HEK293 (cell line): Measurements from ENCODE around the gene CDK4.

Experiments used
- BCL11A ChIP-seq: fragments of 450-650 bp; formaldehyde crosslinking; IDR thresholded peaks from 2 replicates; pipeline ENCODE4 v1.5.1; 2016; ENCODE audit warnings: low read depth, missing biosample characterization, missing genetic modification characterization
- ZBTB1 ChIP-seq: fragments of 450-650 bp; formaldehyde crosslinking; IDR thresholded peaks from 2 replicates; pipeline ENCODE4 v1.5.1; 2016; ENCODE audit warnings: missing biosample characterization, missing genetic modification characterization
- ZNF239 ChIP-seq: fragments of 450-650 bp; formaldehyde crosslinking; IDR thresholded peaks from 2 replicates; pipeline ENCODE4 v1.5.1; 2016; ENCODE audit warnings: missing biosample characterization, missing genetic modification characterization
- ZNF501 ChIP-seq: fragments of 450-650 bp; formaldehyde crosslinking; IDR thresholded peaks from 2 replicates; pipeline ENCODE4 v1.5.1; 2016; ENCODE audit warnings: missing biosample characterization, missing genetic modification characterization
- TF ChIP-seq, protein P1 (sequence below): fragments of 450-650 bp; formaldehyde crosslinking; IDR thresholded peaks from 2 replicates; pipeline ENCODE4 v1.5.1; 2016; ENCODE audit warnings: missing biosample characterization, missing genetic modification characterization
- TF ChIP-seq, protein P2 (sequence below): fragments of 450-650 bp; formaldehyde crosslinking; IDR thresholded peaks from 2 replicates; pipeline ENCODE4 v1.5.1; 2016; ENCODE audit warnings: missing biosample characterization, missing genetic modification characterization
- TF ChIP-seq, protein P3 (sequence below): fragments of 450-650 bp; formaldehyde crosslinking; IDR thresholded peaks from 2 replicates; pipeline ENCODE4 v1.5.1; 2016; ENCODE audit warnings: missing biosample characterization, missing genetic modification characterization

DNA sequence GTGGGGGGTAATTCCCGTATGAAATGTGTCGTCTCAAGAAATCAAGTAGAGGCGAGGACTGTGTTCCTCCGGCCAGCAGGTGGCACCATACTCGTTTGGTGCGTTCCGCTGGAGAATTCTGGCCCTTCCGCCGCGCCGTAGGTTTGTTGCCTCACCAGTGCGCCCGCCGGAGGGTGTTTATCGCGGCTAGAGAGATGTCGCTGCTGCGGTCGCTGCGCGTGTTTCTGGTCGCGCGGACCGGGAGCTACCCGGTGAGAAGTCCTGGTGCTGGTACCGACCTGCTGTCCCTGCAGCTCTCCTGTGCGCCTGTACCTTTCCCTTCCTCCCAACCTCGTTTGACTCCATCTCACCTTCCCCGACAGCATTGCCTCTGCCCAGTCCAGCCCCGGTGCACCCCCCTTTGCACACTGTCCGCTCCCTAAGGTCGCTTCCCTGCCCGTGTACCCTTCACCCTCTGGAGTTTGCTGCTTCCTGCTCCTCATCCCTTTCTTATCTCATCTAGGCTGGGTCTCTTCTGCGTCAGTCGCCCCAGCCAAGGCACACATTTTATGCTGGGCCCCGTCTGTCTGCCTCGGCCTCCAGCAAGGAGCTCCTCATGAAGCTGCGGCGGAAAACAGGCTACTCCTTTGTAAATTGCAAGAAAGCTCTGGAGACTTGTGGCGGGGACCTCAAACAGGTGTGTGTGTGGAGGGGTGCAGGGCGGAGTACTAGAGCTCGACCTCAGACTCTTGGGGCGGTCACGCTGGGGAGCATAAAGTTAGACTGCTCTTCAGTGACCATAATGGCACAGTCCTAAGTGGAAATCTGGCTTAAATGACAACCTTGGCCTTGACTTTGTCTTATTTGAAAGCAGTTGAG lies 30.7 kb upstream of the CDK4 start, which contains the start of gene TSFM:
- TF ChIP-seq, protein P1, sequence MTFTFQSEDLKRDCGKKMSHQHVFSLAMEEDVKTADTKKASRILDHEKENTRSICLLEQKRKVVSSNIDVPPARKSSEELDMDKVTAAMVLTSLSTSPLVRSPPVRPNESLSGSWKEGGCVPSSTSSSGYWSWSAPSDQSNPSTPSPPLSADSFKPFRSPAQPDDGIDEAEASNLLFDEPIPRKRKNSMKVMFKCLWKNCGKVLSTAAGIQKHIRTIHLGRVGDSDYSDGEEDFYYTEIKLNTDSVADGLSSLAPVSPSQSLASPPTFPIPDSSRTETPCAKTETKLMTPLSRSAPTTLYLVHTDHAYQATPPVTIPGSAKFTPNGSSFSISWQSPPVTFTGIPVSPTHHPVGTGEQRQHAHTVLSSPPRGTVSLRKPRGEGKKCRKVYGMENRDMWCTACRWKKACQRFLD (tag by site-specific recombination) = no peak
- TF ChIP-seq ZNF501 (tag by site-specific recombination) (peak; percentile 97), ZBTB1 (peak; percentile 85; the same call in 1 of the 2 replicates), ZNF239 (tag by site-specific recombination) (peak; percentile 86), BCL11A (tag by site-specific recombination) (no peak)
- TF ChIP-seq, protein P2, sequence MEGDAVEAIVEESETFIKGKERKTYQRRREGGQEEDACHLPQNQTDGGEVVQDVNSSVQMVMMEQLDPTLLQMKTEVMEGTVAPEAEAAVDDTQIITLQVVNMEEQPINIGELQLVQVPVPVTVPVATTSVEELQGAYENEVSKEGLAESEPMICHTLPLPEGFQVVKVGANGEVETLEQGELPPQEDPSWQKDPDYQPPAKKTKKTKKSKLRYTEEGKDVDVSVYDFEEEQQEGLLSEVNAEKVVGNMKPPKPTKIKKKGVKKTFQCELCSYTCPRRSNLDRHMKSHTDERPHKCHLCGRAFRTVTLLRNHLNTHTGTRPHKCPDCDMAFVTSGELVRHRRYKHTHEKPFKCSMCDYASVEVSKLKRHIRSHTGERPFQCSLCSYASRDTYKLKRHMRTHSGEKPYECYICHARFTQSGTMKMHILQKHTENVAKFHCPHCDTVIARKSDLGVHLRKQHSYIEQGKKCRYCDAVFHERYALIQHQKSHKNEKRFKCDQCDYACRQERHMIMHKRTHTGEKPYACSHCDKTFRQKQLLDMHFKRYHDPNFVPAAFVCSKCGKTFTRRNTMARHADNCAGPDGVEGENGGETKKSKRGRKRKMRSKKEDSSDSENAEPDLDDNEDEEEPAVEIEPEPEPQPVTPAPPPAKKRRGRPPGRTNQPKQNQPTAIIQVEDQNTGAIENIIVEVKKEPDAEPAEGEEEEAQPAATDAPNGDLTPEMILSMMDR (tag by site-specific recombination) = peak; percentile 97
- TF ChIP-seq, protein P3, sequence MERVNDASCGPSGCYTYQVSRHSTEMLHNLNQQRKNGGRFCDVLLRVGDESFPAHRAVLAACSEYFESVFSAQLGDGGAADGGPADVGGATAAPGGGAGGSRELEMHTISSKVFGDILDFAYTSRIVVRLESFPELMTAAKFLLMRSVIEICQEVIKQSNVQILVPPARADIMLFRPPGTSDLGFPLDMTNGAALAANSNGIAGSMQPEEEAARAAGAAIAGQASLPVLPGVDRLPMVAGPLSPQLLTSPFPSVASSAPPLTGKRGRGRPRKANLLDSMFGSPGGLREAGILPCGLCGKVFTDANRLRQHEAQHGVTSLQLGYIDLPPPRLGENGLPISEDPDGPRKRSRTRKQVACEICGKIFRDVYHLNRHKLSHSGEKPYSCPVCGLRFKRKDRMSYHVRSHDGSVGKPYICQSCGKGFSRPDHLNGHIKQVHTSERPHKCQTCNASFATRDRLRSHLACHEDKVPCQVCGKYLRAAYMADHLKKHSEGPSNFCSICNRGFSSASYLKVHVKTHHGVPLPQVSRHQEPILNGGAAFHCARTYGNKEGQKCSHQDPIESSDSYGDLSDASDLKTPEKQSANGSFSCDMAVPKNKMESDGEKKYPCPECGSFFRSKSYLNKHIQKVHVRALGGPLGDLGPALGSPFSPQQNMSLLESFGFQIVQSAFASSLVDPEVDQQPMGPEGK (tag by site-specific recombination) = peak; percentile 65
